Fibroblast of mammary gland (primary cell): Measurements from ENCODE around the gene ATP6V1C2.
"Not testable (repeated sequence)": the region's sequence is repeated elsewhere in the genome, so short reads cannot be mapped to it uniquely, and the experiment has no call there.

Source experiments
- DNase-seq: peaks from one replicate; pipeline ENCODE4 v3.0.0-alpha.2; 2010; ENCODE audit warnings: low read depth
- H3K4me3 ChIP-seq: 2 replicates; pipeline ENCODE4 v1.5.1; 2011; ENCODE audit warnings: low read depth, mild to moderate bottlenecking, low read length, moderate library complexity; ENCODE audit not compliant: control insufficient read depth
- TF ChIP-seq, protein P1 (sequence below): conservative IDR thresholded peaks from 2 replicates; pipeline ENCODE4 v1.5.1; 2011; ENCODE audit warnings: low read depth, low read length, inconsistent platforms; ENCODE audit not compliant: control insufficient read depth, insufficient read depth

The ATP6V1C2 gene

DNA sequence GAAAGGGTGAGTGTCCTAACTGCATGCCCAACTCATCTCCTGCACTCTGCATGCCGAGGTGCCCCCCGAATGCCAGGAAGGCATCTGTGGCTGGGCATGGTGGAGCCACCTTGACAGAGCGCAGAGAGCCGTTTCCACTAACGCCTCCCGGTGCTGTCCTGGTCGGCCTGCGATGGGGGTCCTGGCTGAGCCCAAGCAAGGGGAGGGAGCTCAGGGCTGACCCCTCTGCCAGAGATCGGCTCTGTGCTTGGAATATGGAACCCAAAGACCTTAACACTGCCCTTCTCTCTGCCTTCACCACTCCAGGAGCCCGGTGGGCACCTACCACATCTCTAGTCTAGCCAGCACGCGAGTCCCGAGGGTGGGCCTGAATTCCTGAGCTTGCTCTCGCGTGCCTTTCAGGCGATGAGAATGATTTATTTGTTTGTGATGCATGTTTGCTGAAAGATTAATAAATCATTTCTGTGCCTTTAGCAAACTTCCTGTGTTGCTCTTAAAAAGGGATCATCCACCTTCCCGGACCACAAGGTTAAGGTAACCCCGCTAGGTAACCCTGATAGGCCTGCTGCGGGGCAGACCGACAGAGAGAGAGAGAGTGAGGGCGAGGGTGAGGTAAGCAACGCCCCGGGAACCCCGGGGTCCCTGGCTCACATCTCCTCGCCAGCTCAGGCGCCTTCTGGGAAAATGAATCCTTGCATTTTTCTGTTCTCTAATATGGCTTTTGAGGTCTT lies 55.8 kb downstream of the ATP6V1C2 start:
- no peak overlapping the region for H3K4me3 ChIP-seq

DNA sequence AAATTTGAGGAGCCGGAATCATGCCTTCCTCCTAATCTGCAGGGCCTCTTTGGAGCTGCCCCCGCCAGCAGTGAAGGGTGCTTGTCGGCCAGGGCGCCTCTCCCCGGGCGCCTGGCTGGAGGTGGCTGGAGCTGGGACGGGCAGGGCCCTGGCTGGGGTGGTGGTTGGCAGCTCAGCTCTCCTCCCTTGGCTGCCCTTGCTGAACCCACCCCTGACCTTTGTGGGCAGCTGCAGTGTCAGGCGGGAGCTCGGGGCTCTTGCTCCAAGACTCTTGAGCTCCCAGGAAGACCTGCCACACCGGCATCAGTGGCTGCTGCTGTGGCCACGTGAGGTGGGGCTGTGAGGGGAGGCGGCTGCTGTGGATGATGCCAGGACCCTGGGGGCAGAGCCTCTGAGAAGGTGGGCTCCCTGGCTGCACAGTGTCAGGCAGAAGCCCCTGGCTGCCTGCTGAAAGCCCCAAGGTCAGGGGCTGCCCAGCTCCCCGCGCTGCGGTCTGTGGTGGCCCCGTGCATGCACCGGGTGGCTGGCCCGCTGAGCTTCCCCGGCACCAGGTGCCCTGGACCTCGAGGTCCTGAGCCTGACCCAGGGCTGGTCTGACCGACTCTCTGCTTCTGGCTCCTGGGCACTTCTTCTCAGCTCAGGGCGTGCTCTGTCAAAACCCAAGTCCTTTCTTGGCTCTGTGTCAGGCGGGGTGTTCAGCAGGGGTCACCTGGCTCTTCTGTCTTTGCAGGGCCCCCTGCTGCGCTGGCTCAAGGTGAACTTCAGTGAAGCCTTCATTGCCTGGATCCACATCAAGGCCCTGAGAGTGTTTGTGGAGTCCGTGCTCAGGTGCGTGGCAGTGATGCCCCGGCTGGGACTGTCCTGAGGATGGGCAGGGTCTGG lies 56.7 kb downstream of the ATP6V1C2 start:
- no peak overlapping the region for H3K4me3 ChIP-seq
- DNase-seq, result no peak
- TF ChIP-seq, protein P1, sequence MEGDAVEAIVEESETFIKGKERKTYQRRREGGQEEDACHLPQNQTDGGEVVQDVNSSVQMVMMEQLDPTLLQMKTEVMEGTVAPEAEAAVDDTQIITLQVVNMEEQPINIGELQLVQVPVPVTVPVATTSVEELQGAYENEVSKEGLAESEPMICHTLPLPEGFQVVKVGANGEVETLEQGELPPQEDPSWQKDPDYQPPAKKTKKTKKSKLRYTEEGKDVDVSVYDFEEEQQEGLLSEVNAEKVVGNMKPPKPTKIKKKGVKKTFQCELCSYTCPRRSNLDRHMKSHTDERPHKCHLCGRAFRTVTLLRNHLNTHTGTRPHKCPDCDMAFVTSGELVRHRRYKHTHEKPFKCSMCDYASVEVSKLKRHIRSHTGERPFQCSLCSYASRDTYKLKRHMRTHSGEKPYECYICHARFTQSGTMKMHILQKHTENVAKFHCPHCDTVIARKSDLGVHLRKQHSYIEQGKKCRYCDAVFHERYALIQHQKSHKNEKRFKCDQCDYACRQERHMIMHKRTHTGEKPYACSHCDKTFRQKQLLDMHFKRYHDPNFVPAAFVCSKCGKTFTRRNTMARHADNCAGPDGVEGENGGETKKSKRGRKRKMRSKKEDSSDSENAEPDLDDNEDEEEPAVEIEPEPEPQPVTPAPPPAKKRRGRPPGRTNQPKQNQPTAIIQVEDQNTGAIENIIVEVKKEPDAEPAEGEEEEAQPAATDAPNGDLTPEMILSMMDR, result no peak

More for the DNA sequence above, 55.8 kb downstream of the ATP6V1C2 start:
- DNase-seq, result no peak
- TF ChIP-seq, protein P1, result no peak

DNA sequence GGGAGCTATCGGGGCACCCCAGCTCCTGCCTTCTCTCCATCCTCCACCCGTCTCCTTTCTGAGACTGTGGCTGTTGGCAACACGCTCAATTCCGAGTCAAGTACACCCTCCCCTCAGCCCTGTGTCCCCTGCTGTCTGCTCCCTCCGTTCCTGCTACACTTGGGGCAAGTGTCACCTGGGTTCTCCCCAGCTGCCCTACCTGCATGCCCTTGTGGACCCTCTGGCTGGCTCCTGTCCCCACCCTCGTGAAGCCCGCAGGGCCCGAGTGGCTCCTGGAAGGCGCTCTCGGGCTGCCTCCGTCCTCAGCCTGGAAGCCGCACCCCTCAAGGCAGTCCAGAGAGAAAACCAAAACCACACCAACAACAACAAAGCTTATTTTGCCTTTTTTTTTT lies 57.3 kb downstream of the ATP6V1C2 start:
- no peak overlapping the region for H3K4me3 ChIP-seq

GRCh38 chr2:10779776-10780490 lies 58.5 kb downstream of the ATP6V1C2 start:
- TF ChIP-seq, protein P1, result no peak
- no peak for DNase-seq
- no peak overlapping the region for H3K4me3 ChIP-seq

More for the DNA sequence above, 57.3 kb downstream of the ATP6V1C2 start:
- no peak for DNase-seq
- TF ChIP-seq, protein P1, result no peak

DNA sequence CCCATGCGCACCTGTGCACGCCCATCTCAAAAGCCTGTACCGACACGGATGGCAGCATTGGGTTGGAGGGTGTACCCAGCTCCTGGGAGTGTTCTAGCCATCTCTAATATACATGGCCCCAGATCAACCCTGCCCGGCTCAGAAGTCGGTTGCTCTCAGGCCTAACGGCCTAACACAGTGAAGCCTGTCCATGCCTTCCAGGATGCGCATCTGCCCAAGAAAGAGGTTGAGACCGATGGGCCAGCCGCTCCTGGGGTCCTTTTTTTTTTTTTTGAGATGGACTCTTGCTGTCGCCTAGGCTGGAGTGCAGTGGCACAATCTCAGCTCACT lies 59.0 kb downstream of the ATP6V1C2 start:
- H3K4me3 ChIP-seq, result no peak overlapping the region
- DNase-seq, result no peak
- TF ChIP-seq, protein P1, result no peak

- DNase-seq, result not testable (repeated sequence)
Observed at GRCh38 chr2:10780821-10781220, 59.4 kb downstream of the ATP6V1C2 start.

DNA sequence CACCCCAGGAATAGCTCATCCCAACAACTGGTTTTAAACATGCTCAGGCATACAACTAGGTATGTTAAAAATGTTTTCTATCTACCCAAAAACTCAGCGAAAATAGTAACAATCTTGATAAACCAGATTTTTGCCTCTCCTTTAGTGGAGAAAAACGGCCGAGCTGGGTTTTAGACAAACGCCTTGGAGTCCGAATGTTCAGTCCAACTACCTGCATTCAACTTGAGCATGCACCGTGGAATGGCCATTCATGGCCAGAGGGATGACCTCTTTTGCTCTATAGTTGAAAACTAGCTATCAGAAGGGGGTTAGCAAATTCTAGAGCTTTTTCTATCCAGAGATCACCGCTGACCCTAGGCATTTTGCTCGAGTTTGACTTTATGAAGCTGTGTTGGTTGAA lies 60.3 kb downstream of the ATP6V1C2 start:
- no peak overlapping the region for H3K4me3 ChIP-seq
- no peak for DNase-seq
- TF ChIP-seq, protein P1, result no peak

More at GRCh38 chr2:10780821-10781220, 59.4 kb downstream of the ATP6V1C2 start:
- H3K4me3 ChIP-seq, result not testable (repeated sequence)
